Fibroblast of skin of scalp (primary cell): ENCODE results near the gene MAPK12.

Source experiments
- DNase-seq: peaks from one replicate; pipeline ENCODE4 v3.0.0-alpha.2; 2013

MAPK12 gene

DNA sequence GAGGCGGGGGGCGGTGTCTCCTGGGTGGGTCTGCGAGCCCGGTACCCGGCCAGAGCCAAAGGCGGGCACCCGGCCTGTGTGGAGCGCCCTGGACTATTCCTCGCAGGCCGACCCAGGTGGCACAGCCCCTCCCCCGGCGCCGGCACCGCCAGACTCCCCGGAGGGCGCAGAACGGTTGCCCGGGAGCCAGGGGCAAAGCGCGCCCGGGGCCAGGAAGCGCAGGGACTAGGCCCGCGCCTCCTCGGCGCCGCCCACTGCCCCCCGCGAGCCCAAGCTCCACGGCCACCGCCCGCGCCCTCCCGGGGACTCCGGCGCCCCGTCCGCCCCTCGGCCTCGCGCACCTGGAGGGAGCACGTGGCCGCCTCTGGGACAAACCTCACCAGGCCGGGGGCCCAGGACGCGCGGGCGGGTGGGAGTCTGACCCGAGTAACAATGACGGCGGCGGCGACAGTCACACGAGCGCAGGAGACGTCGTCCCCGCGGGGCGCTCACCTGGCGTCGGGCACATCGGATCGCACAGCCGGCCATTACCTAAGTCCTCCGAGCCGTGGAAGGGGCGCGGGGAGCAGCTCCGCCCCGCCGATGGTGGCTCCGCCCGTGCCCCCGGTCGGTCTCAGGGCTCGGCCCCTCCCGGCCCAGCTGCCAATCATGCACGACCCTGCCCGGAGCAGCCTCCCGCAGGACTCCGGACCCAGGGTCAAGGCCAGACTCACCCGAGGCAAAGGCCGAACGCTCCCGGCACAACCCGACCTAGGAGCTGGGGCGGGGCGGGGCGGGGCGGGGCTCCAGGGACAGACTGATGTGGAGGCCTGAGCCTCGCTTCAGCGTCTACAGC lies 38.5 kb upstream of the MAPK12 start:
- DNase-seq, result no peak

- no peak for DNase-seq
Measured at GRCh38 chr22:50298937-50299784, 37.7 kb upstream of the MAPK12 start.

GRCh38 chr22:50298266-50298637 lies 36.8 kb upstream of the MAPK12 start:
- DNase-seq, result no peak

- DNase-seq, result no peak
Measured at GRCh38 chr22:50297510-50298265, 36.2 kb upstream of the MAPK12 start.

DNA sequence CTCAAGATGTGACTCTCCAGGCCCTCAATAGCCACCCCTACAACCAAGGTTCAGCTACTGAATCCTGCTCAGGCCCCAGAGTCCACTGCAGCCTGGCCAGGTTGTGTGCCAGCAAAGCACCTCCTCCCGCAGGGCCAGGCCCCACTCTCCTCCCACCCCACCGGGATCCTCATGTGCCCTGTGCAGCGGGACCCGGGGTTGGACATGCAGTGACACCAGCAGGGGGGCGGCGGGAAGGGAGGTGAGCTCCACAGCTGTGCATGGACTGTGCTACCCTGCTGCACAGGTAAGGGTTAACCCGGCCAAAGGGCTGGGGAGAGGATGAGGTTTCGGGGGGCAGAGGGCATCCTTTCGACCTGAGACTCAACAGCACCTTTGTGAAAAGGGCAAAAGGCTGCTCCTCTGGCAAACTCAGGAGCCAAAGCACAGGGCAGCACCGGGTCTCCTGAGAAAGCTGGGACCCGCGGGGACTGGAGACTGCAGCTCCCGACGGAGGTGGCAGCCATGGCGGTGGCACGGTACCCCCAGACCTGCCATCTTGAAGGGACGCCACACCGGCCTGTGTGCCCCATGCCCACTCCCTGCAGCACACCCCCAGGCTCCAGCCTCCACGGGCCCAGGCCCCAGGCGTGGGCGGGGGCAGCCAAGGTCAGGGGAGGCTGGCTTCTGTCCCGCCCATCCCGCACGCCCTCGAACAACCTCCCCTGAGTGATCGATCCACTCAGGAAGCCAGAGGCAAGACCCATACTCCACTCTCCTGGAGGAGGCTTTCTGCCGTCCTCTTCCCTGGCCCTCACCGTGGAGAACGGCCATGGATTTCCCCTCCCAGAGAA lies 35.4 kb upstream of the MAPK12 start:
- DNase-seq, result no peak

DNA sequence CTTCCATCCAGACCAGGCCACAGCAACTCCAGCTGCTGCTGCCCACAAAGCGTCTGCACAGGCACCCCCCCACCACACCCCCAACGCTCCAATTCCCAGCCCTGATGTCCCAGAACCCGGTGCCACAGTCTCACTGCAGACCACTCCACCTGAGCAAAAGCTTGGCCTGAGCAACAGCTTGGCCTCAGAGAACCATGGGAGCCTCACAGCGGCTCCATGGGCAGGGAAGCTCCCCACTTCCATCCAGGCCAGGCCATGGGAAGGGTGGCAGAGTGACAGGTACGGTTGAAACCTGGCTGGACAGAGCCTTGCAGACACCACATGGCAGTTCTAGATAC lies 32.8 kb upstream of the MAPK12 start:
- no peak for DNase-seq

DNA sequence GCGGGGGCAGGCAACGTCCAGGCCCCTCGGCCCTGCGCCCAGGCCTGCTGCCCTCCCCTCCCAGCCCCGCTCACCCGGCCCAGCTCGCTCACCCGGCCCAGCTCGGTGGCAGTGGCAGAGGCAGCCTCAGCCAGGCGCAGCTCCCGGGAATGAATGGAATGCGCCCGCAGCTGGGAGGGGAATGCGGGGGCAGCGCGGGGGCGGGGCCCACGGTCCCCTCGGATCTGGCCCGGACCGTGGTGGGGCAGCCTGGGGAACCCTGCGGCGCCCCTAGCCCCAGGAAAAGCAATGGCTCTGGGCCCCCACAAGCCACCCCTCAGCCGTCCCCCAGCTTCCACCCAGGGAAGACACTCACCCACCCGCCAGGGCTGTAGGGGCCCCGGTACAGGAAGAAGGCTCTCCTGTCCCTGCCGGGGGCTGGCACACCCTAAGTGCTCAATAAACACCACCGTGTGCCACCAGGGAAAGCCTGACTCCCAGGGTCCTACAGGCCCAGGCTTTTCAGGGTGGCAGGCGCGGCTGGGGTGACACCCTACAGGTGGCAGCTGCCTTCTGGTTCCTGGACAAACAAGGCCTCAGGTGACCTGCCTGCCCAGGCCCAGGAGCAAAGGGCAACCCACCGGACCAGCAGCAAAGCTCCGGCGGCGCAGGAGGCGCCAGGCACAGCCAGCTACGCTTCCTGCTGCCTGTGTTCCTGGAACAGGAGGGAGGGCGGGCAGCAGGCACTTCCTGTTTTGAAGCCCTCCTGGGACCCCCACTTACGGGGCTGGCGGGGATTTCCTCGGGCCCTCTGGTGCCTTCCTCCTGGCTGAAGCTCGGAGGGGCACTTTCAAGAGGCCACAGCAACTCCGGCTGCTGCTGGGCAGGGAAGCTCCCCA lies 32.2 kb upstream of the MAPK12 start:
- DNase-seq, result peak; percentile 88

GRCh38 chr22:50292643-50293440 lies 31.4 kb upstream of the MAPK12 start:
- no peak for DNase-seq

DNA sequence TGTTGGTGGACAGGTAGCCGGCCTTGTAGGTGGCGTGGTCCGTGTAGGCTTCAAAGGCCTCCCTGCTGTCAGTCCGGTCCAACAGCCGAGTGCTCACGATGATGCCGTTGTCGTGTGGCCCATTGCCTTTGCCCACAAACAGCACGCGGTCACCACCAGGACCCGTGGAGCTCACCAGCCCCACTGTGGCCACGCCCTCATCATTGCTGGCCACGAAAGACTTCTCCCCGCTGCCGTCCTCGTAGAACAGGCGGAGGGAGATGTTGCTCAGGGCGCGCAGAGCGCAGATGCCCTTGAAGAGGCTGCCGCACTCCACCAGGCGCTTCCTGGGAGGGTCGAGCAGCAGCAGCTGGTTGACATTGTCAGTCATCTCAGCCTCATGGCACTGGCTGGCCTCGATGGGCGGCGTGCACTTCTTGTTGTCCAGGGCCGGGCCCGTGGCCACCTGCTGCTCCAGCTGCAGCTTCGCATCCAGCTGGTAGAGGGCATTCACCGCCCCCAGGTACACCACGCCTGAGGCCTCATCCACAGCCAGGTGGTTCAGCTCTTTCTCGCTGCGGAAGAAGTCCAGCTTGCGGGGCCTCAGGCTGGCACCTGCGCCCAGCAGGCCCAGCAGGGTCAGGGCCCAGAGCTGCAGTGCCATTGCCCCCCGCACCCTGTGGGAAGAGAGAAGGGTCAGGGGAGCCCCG lies 28.6 kb upstream of the MAPK12 start:
- no peak for DNase-seq

GRCh38 chr22:50289151-50289941 lies 27.9 kb upstream of the MAPK12 start:
- DNase-seq, result no peak

DNA sequence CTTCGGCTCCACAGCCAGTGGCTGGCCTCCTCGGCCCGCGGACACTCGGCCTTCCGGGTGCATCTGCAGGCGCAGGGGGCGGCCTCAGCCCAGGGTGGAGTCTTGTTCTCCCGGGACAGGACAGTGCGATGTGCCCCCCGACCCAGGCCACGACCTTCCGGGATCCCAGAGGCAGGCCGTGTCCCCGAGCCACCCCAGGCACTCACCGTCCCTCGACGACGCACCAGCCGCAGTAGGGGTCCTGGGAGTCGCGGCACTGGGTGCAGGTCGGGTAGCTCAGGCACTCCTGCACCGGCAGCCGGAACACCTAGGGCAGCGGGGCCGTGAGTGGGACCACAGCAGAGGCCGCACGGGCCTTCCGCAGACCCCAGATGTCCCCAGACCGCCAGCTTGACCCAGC lies 26.2 kb upstream of the MAPK12 start:
- no peak for DNase-seq

DNA sequence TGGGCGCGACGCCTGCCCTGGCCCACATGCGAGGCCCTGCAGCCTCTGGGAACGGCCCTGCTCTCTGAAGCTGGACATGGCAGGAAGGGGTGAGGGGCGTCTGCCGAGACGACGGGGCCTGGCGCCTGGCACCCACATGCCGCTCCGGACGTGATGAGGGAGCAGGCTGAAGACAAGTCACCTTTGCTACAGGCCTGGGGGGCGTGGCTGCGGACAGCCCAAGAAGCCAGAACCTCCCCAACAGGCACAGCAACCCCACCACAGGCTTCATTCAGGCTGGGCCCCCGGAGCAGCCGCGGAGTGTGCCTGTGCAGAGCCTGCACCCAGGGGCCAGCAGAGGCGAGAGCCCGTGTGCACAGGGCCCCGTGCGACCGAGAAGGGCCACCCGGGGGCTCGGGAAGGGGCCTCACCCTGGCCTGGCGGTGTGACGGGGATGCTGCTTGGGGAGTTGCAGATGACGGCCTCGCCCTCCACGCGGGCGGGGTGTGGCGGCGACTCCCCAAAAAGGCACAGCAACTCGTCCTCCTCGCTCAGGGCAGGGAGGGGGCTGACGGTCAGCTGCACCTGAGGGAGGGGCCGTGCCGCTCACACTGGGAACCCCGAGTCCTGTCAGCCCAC lies 25.3 kb upstream of the MAPK12 start:
- DNase-seq, result no peak

DNA sequence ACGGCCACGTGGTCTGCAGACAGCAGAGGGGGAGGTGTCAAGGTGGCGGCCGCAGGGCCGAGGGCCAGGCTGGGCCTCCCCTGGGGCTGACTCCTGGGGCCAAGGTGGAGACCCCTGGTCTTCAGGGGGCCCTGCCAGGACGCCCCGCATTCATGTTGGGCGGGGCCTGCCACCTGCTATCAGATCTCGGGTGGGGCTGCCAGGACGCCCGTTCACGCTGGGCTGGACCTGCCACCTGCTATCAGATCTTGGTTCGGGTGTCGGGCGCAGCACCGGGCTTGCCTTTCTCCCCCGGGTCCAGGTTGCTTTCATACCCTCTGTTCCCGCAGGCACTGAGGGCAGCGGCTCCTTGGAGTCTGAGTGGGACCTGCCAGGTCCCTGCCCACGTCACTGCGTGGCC lies 24.8 kb upstream of the MAPK12 start:
- no peak for DNase-seq

GRCh38 chr22:50285568-50286229 lies 24.2 kb upstream of the MAPK12 start:
- DNase-seq, result no peak

DNA sequence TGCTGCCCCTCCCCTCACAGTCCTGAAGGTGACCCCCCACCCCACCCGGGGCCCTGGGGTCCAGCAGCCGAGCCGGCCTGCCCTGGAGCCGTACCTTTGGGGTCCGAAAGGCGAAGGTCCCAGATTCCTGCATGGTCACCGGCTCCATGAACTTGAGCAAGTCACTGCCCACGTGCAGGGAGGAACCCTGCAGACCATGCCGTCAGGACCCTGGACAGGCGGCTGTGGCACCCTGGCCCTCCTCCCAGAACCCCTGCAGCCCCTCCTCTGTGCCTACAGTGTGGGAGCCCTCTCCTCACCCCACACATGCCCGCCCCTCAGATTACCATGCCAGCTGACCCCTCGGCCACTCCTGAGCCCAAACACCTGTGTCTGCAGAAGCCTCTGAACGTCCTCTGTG lies 23.0 kb upstream of the MAPK12 start:
- no peak for DNase-seq

- no peak for DNase-seq
Measured at GRCh38 chr22:50283821-50284220, 22.3 kb upstream of the MAPK12 start.

DNA sequence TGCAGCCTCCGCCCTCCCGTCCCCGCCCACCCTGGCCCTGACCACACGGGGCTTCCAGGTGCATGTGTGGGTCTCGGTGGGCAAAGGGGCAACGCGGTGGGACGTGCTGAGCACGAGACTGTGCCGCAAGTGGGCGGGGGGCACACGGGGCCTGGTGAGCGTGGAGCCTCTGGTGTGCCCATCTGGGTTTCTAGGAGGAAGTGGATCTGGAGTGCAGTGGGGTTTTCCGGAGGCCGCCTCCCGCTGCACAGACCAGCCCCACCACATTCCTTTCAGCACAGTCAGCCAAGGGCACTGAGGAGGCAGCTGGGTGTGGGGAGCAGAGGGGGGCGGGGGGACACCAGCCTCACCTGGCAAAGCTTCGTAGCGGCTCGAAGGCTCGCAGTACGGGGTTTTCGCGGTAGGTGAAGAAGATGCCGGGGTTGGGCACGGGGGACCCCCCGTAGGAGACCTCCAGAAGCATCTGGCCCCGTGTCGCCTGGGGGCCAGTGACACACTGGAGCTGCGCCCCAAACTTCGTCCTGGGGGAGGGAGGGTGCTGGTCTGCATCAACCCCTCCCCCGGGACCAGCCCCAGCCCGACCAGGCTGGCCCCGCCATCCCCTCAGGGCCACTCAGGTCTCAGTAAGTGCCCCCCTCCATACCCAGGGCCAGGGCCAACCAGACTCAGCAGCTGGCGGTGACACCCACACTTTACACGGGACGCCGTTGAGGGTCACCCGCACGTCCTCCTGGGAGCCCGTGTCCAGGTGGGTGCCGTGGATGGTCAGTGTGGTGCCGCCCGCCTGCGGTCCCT lies 21.1 kb upstream of the MAPK12 start:
- DNase-seq, result peak; percentile 76
